Measurements from ENCODE around the gene TIE1.

The TIE1 gene

GRCh38 chr1:43318831-43319230 is 18.0 kb downstream of the TIE1 start:
- no peaks in the 10 kb centered on the region for H3K27me3 Mint-ChIP-seq
- intact Hi-C loops (cut with micrococcal nuclease): no loop called here
- no peaks in the 10 kb centered on the region for H3K9me3 Mint-ChIP-seq
- H3K36me3 Mint-ChIP-seq (ENCODE audit: low read depth): no peaks in the 10 kb centered on the region
- no peak overlapping the region for H3K4me3 Mint-ChIP-seq
- H3K27ac Mint-ChIP-seq: no peak overlapping the region
- H3K4me1 Mint-ChIP-seq (ENCODE audit: low read depth): peaks cover 35% of the 10 kb centered on the region

- no peak overlapping the region for H3K27ac Mint-ChIP-seq
- no peak overlapping the region for H3K4me3 Mint-ChIP-seq
- no peaks in the 10 kb centered on the region for H3K27me3 Mint-ChIP-seq
- intact Hi-C loops (cut with micrococcal nuclease): no loop called here
- no peaks in the 10 kb centered on the region for H3K36me3 Mint-ChIP-seq (ENCODE audit: low read depth)
- no peaks in the 10 kb centered on the region for H3K9me3 Mint-ChIP-seq
- peaks cover 38% of the 10 kb centered on the region for H3K4me1 Mint-ChIP-seq (ENCODE audit: low read depth)
Observed at GRCh38 chr1:43319288-43319687, 18.5 kb downstream of the TIE1 start.

GRCh38 chr1:43319766-43320165 is 19.0 kb downstream of the TIE1 start:
- H3K4me3 Mint-ChIP-seq: no peak overlapping the region
- H3K9me3 Mint-ChIP-seq: no peaks in the 10 kb centered on the region
- intact Hi-C loops (cut with micrococcal nuclease): no loop called here
- H3K4me1 Mint-ChIP-seq (ENCODE audit: low read depth): peaks cover 41% of the 10 kb centered on the region
- peak overlapping the region; percentile 1 for H3K27ac Mint-ChIP-seq
- H3K36me3 Mint-ChIP-seq (ENCODE audit: low read depth): no peaks in the 10 kb centered on the region
- H3K27me3 Mint-ChIP-seq: no peaks in the 10 kb centered on the region

GRCh38 chr1:43321331-43321891 is 20.6 kb downstream of the TIE1 start:
- no peaks in the 10 kb centered on the region for H3K36me3 Mint-ChIP-seq (ENCODE audit: low read depth)
- no peak overlapping the region for H3K27ac Mint-ChIP-seq
- no peaks in the 10 kb centered on the region for H3K27me3 Mint-ChIP-seq
- H3K4me3 Mint-ChIP-seq: no peak overlapping the region
- intact Hi-C loops (cut with micrococcal nuclease): no loop called here
- H3K9me3 Mint-ChIP-seq: no peaks in the 10 kb centered on the region
- peaks cover 32% of the 10 kb centered on the region for H3K4me1 Mint-ChIP-seq (ENCODE audit: low read depth)

- Mint-ChIP-seq H3K4me3 (no peak overlapping the region), H3K9me3 (no peaks in the 10 kb centered on the region), H3K27me3 (no peaks in the 10 kb centered on the region), H3K36me3 (ENCODE audit: low read depth) (no peaks in the 10 kb centered on the region), H3K27ac (no peak overlapping the region), H3K4me1 (ENCODE audit: low read depth) (peaks cover 24% of the 10 kb centered on the region)
- intact Hi-C loops (cut with micrococcal nuclease): no loop called here
Observed at GRCh38 chr1:43322506-43322905, 21.7 kb downstream of the TIE1 start.

GRCh38 chr1:43324810-43325209 is 24.0 kb downstream of the TIE1 start:
- Mint-ChIP-seq H3K4me3 (no peak overlapping the region), H3K9me3 (no peaks in the 10 kb centered on the region), H3K27ac (no peak overlapping the region), H3K36me3 (ENCODE audit: low read depth) (no peaks in the 10 kb centered on the region), H3K27me3 (no peaks in the 10 kb centered on the region), H3K4me1 (ENCODE audit: low read depth) (peaks cover 20% of the 10 kb centered on the region)
- intact Hi-C loops (cut with micrococcal nuclease): no loop called here

GRCh38 chr1:43325381-43325780 is 24.6 kb downstream of the TIE1 start:
- H3K36me3 Mint-ChIP-seq (ENCODE audit: low read depth): no peaks in the 10 kb centered on the region
- H3K27me3 Mint-ChIP-seq: no peaks in the 10 kb centered on the region
- intact Hi-C loops (cut with micrococcal nuclease): no loop called here

GRCh38 chr1:43327549-43328292 is 26.9 kb downstream of the TIE1 start:
- no peaks in the 10 kb centered on the region for H3K9me3 Mint-ChIP-seq
- H3K27ac Mint-ChIP-seq: no peak overlapping the region
- H3K36me3 Mint-ChIP-seq (ENCODE audit: low read depth): no peaks in the 10 kb centered on the region
- intact Hi-C loops (cut with micrococcal nuclease): no loop called here
- no peak overlapping the region for H3K4me3 Mint-ChIP-seq
- no peaks in the 10 kb centered on the region for H3K27me3 Mint-ChIP-seq
- H3K4me1 Mint-ChIP-seq (ENCODE audit: low read depth): peaks cover 25% of the 10 kb centered on the region

More at GRCh38 chr1:43325381-43325780, 24.6 kb downstream of the TIE1 start:
- Mint-ChIP-seq H3K4me3 (no peak overlapping the region), H3K27ac (no peak overlapping the region), H3K4me1 (ENCODE audit: low read depth) (peaks cover 23% of the 10 kb centered on the region), H3K9me3 (no peaks in the 10 kb centered on the region)

GRCh38 chr1:43329995-43330751 is 29.4 kb downstream of the TIE1 start:
- no peaks in the 10 kb centered on the region for H3K27me3 Mint-ChIP-seq
- peak overlapping the region; percentile 80 for H3K27ac Mint-ChIP-seq
- H3K9me3 Mint-ChIP-seq: no peaks in the 10 kb centered on the region
- H3K4me3 Mint-ChIP-seq: no peak overlapping the region
- intact Hi-C loops (cut with micrococcal nuclease): no loop called here
- H3K4me1 Mint-ChIP-seq (ENCODE audit: low read depth): peaks cover 16% of the 10 kb centered on the region
- no peaks in the 10 kb centered on the region for H3K36me3 Mint-ChIP-seq (ENCODE audit: low read depth)

GRCh38 chr1:43331688-43332087 is 30.9 kb downstream of the TIE1 start:
- no peaks in the 10 kb centered on the region for H3K27me3 Mint-ChIP-seq
- intact Hi-C loops (cut with micrococcal nuclease): no loop called here
- peaks cover 16% of the 10 kb centered on the region for H3K4me1 Mint-ChIP-seq (ENCODE audit: low read depth)
- H3K27ac Mint-ChIP-seq: no peak overlapping the region
- H3K4me3 Mint-ChIP-seq: no peak overlapping the region
- H3K36me3 Mint-ChIP-seq (ENCODE audit: low read depth): no peaks in the 10 kb centered on the region
- no peaks in the 10 kb centered on the region for H3K9me3 Mint-ChIP-seq

- Mint-ChIP-seq H3K9me3 (no peaks in the 10 kb centered on the region), H3K4me3 (no peak overlapping the region), H3K27me3 (peaks cover 2% of the 10 kb centered on the region), H3K4me1 (ENCODE audit: low read depth) (peaks cover 10% of the 10 kb centered on the region), H3K36me3 (ENCODE audit: low read depth) (no peaks in the 10 kb centered on the region), H3K27ac (no peak overlapping the region)
- intact Hi-C loops (cut with micrococcal nuclease): no loop called here
Observed at GRCh38 chr1:43334453-43335205, 33.8 kb downstream of the TIE1 start.

GRCh38 chr1:43337588-43337987 is 36.8 kb downstream of the TIE1 start, which contains the start of gene MPL:
Gene MPL (plus strand): TSS chr1:43337818. CDS start chr1:43337849, 31 bp downstream.
- Mint-ChIP-seq H3K9me3 (no peaks in the 10 kb centered on the region), H3K27ac (no peak within 1 kb of the TSS), H3K4me1 (ENCODE audit: low read depth) (no peaks in the 10 kb centered on the region), H3K4me3 (no peak within 1 kb of the TSS), H3K36me3 (ENCODE audit: low read depth) (no peaks in the 10 kb centered on the region), H3K27me3 (peaks cover 2% of the 10 kb centered on the region)
- intact Hi-C loops (cut with micrococcal nuclease): no loop called here

- H3K27me3 Mint-ChIP-seq: peaks cover 2% of the 10 kb centered on the region
- H3K27ac Mint-ChIP-seq: no peak overlapping the region
- intact Hi-C loops (cut with micrococcal nuclease): no loop called here
- no peaks in the 10 kb centered on the region for H3K9me3 Mint-ChIP-seq
- no peaks in the 10 kb centered on the region for H3K36me3 Mint-ChIP-seq (ENCODE audit: low read depth)
- no peak overlapping the region for H3K4me3 Mint-ChIP-seq
- no peaks in the 10 kb centered on the region for H3K4me1 Mint-ChIP-seq (ENCODE audit: low read depth)
Observed at GRCh38 chr1:43338001-43338400, 37.2 kb downstream of the TIE1 start.

Data from dendritic cell treated with granulocyte-macrophage colony-stimulating factor and Interleukin-4, amounts not matched to agents 40 ng/mL and 50 ng/mL, for 4 days (primary cell).